HG03060 (cell line): ENCODE results near the gene BAG5.
"Not testable (repeated sequence)": the region's sequence is repeated elsewhere in the genome, so short reads cannot be mapped to it uniquely, and the experiment has no call there.

Experiments used
- ATAC-seq: cut with Tn5 transposase; IDR thresholded peaks from one replicate; pipeline ENCODE4 v1.9.1; 2021; ENCODE audit warnings: low read depth, moderate number of reproducible peaks; ENCODE audit not compliant: unreplicated experiment

Gene BAG5

GRCh38 chr14:103525430-103526246, 36.8 kb downstream of the BAG5 start:
- ATAC-seq: not testable (repeated sequence)

DNA sequence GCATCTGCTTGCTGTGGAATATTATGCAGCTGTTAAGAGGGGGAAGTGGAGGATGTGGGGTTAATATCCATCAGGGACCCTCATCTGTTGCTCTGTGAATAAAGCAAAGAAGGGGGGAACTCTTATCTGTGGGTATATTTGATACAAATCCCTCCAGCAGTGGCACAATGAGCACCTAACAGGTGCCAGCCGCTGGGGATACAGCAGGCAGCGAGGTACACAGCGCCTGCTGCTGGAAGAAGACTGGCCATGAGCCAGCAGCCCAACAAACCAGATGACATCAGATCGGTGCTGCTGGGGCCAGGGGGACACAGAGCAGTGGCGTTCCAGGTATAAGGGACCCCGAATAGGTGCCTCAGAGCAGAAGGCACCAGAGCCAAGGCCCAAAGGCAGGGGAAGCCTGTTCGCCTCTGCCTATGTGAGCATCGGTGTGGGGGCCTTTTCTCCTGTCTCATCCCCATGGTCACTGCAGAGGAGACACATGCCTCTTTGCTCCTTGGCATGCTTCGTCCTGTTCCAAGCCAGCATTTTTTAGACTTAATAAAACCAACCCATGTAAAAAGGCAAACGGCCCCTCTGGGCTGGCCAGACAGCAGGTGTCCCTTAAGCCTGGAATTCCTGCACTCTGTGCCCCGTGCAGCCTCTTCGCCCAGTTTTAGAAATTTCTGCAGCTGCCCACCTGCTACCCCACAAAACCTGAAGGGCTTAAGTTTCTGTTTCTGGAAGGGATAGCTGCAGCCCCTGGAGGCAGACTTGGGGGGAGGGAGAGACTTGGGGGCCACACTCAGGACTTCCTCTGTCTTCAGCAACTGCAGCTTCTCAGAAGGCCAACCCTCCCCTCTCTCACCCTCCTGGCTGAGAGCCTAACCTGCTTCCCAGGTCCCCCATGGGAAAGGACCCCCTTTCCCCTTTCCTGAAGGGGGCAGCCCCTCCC, 38.2 kb downstream of the BAG5 start:
- no peak for ATAC-seq

- no peak for ATAC-seq
These were observed 38.9 kb downstream of the BAG5 start for GRCh38 chr14:103523575-103523954.

DNA sequence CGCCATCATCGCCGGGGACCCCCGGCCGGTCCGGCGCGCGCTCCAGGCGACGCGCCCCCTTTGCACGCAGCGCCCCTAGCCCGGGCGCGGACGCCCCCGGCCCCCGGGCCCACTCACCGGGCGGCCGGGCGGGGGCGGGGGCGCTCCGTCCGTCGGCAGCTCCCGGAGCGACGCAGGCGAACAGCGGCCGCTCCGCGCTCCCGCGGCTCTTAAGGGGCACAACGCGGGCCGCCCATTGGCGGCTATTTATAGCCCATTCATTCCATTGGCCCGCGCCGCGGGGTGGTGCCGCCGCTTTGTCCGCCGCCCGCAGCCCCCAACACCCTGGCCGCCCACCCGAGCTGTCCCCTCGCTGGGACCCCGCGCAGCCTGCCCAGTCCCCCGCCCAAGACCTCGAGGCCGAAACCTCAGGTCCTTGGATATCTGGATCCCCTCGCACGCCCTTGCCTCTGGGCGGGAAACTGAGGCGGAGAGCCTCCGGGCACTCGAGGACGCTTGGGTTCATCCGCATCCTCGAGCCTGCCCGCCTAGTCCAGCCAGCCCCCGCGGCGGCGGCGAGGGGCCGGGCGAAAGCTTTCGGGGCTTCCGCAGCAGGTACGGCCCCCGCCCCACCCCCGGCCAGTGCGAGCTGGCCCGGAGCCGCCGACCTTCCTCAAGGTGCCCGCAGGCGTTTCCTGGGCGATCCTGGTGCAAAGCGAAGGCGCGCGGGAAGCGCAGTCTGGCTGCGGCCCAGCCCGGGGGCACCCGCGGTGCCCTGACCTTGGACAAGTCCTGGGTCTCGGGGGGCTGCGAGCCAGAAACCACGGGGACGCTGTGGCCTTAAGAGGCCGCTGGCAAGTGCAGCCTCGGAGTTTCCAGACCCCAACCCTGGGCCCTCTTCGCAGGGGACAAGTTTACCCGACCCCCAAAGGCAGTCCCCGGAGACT, 39.5 kb downstream of the BAG5 start, which contains the start of gene CKB:
CKB (minus strand) TSS at position 182 of the 926 bp plus-strand sequence. CDS start 337 bp downstream, outside the sequence.
- no peak for ATAC-seq

GRCh38 chr14:103521951-103522563, 40.4 kb downstream of the BAG5 start:
- ATAC-seq: no peak

- no peak for ATAC-seq
These were observed 41.0 kb downstream of the BAG5 start for GRCh38 chr14:103521438-103521950.

DNA sequence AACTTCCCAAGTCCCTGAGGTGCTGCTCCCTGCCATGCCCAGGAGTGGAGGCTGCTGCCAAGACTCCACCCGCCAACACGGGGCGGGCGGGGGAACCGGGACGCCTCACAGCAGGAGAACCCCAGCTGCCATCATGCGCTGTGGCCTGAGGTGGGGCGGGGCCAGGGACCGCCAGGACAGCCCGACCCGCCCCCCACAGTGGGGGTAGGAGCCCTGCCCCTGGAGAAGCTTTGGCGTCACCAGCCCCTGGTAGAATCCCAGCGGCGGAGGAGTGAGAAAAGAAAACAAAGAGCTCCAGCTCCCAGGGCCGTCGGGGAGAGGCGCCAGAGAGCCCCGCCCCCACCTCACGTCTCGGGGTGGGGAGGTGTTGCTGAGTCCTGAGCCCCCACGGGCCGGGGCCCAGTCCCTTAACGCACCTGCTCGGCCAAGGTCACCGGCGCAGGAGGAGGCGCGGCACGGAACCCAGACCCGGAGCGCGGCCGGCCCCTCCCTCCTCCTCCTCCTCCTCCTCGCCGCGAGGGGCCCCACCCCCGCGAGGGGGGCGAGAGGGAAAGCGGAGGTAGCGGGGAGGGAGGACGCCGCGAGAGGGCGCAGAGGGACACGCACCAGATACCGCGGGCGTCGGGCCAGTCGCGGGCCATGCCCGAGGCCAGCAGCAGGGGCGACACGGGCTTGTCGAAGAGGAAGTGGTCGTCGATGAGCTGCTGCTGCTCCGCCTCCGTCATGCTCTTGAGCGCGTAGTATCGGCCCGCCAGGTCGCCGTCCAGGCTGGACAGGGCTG, 41.6 kb downstream of the BAG5 start:
- ATAC-seq: no peak

GRCh38 chr14:103520269-103520656, 42.2 kb downstream of the BAG5 start:
- ATAC-seq: no peak

- no peak for ATAC-seq
These were observed 42.6 kb downstream of the BAG5 start for GRCh38 chr14:103519837-103520212.

DNA sequence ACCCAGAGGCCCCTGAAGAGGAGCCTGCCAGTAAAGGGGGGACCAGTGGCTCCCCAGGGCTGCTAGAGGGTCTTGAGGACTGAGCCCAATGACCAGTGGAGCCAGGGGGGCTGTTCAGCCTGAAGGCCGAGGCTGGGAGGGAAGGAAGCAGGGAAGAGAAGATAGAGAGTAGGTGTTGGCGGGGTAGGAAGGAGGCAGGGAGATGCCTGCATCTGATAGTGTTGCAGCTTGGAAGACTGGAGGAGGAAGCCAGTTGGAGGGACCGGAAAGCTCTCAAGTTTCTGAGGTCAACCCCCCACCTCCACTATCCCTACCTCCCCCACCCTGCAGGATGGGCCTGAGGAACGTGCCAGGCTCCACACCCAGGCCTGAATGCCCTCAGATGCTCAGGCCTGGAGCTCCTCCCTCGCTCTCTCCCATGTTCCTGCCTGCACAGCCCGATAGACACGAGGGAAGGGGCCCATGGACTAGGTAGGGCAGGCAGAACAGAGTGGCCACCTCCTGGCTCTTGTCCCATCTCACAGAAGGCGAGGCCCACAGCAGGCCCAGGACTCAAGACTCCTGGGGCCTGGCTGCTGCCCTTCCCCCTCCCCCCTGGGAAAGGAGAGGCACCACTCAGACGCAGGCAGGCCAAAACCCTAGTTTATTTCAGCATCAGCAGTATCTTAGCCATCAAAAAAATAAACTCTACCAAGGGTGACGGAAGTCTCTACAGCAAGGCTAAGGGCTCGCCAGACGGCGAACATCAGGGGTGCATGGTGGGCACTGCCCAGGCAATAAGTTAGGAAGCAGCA, 43.2 kb downstream of the BAG5 start:
- no peak for ATAC-seq

GRCh38 chr14:103518422-103519042, 43.9 kb downstream of the BAG5 start:
- ATAC-seq: no peak

DNA sequence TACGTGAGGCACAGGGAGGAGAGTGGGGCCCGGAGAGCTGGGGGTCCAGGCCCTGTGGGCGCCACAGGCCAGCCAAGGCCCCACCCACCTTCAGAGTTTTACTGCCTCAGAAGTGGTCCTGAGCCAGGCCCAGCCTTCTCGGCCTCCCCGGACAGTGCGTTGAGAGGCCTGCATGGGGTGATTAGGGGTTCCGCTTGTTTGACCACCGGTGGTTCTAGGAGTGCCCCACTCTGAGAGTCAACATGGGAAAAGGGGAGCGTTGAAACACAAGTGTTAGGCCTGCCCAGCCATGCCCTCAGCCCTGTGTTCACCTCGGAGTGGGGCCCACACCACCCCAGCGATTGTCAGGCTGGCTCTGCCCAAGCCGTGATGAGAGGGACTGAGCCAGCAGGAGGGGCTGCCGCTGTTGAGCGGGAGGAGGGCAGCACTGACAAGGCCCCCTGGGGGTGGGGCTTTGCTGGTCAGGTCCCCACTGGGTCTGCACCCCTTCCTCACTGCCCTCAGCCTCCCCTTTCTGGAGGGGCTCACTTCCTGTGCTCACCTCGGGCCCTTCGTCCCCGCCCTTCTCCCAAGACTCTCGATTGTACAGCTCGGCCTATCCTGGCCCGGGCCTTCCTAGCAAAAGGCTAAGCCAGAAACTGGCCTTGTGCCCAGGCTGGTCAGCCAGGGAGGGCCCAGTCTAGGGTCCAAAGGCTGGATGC, 44.6 kb downstream of the BAG5 start:
- no peak for ATAC-seq

DNA sequence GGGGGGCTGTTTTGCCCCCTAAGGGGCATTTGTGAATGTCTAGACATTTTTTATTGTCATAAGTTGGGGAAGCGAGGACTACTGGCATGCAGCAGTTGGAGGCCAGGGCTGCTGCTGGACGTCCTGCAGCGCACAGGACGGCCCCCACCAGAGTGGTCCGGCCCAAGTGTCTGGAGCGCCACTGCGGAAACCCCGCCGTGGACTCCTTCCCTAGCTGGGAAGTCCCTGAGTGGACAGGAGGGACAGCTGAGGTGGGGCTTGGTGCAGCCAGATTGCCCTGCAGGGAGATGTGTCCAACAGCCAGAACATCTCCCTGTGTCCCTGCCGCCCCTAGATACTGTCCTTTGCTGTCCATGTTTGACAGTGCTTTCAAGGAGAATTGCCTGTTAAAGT, 45.3 kb downstream of the BAG5 start:
- no peak for ATAC-seq

DNA sequence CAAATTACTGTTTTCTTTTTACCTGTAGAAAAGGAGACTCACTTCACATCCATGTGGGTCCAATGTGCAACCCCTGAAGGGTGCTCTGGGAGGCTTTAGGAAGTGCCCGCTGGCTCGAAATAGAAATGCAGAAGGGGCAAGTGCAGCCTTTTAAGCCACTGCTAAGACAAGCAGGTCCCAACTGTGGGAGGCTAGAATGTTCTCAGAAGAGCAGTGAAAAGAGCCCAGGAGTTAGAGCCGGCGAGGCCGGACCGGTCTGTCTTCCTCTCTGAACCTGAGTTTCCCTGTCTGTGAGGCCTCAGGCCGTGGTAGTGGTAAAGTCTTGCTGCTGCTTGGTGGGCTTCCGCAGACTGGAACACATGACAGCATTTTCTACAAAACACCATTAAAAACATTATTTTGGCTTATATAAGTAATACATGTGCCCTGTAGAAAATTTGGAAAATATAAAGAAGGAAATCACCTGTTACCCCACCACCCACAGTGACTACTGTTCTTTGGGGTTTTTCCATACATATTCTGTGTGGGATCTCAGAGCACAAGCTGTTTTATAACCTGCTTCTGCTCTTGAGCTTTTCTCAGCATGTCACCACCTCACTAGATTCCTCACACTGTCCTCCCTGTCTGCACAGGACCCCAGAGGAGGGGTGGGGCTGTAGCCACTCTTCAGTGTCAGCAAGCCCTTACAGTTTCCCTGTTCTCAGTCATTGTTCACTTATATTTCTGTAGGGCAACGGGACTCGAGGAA, 45.9 kb downstream of the BAG5 start:
- no peak for ATAC-seq

GRCh38 chr14:103514596-103515421, 47.6 kb downstream of the BAG5 start:
- ATAC-seq: no peak
